Endothelial cell (in vitro differentiated cells): ENCODE data around the gene HAGH. TPM values are rescaled to one million over a fixed set of nuclear protein-coding genes. Genes with fewer than 3 reads are reported as not detected.

Source experiments
- DNase-seq: peaks from one replicate; pipeline ENCODE4 v3.0.0; 2021; ENCODE audit warnings: low spot score
- H3K27ac Mint-ChIP-seq: one replicate; pipeline ENCODE4 v1.8.0; 2021; ENCODE audit warnings: mixed read lengths, inconsistent platforms; ENCODE audit not compliant: unreplicated experiment
- H3K27me3 Mint-ChIP-seq: one replicate; pipeline ENCODE4 v1.8.0; 2021; ENCODE audit warnings: mild to moderate bottlenecking, moderate library complexity, mixed read lengths, inconsistent platforms; ENCODE audit not compliant: unreplicated experiment
- H3K36me3 Mint-ChIP-seq: one replicate; pipeline ENCODE4 v1.8.0; 2021; ENCODE audit warnings: mild to moderate bottlenecking, low read depth, mixed read lengths, inconsistent platforms; ENCODE audit not compliant: unreplicated experiment
- H3K4me1 Mint-ChIP-seq: one replicate; pipeline ENCODE4 v1.8.0; 2021; ENCODE audit warnings: mild to moderate bottlenecking, mixed read lengths, inconsistent platforms; ENCODE audit not compliant: unreplicated experiment
- H3K4me3 Mint-ChIP-seq: one replicate; pipeline ENCODE4 v1.8.0; 2021; ENCODE audit warnings: mild to moderate bottlenecking, mixed read lengths, inconsistent platforms; ENCODE audit not compliant: unreplicated experiment
- H3K9me3 Mint-ChIP-seq: one replicate; pipeline ENCODE4 v1.8.0; 2021; ENCODE audit warnings: mixed read lengths, inconsistent platforms; ENCODE audit not compliant: unreplicated experiment
- total RNA-seq: library from RNA; stranded (reverse); fragmentation: NEBNext Ultra II Directional; extraction: Animal tissue kit (Norgen Biotek cat#: 25700); gene quantifications from one replicate; pipeline ENCODE4 v1.2.1, GENCODE V29; 2021; ENCODE audit not compliant: unreplicated experiment
- TF ChIP-seq, protein P1 (sequence below): fragments of 200-600 bp; sonication (generic); IDR thresholded peaks from one replicate; pipeline ENCODE4 v1.5.0; 2021; ENCODE audit warnings: antibody characterized with exemption; ENCODE audit not compliant: unreplicated experiment

HAGH gene
- total RNA-seq, 1 donor from 2014 or later, result 44.8 TPM

DNA sequence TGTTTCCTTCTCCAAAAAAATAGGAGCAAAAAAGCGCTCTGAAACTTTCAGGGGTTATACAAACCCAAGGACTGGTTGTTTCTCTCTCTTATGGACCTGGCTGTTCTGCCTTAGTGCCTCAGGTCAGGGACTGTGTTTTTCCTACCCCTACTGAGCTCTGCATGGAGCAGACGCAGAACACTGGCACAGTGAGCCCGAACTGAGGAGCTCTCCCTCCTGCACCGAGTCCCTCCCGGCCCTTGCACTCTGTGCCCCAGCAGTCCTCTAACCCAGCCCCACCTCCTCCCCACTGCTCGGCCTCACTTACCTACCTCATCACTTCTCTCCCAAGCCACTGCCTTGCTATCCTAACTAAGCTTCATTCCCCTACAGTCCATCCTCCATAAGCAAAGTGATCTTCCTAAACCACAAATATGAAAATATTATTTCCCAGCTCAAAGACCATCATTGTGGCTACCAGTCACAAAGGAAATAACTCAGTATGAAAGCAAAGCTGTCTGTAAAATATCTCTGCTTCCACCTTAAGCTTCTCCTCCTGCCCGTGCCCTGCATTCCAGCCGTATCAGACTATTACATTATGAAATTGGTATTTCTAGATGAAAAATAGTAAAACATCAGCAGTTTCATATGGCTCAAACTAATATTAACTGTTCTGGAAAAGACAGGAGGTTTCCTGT is 31.7 kb upstream of the HAGH start:
- TF ChIP-seq, protein P1, sequence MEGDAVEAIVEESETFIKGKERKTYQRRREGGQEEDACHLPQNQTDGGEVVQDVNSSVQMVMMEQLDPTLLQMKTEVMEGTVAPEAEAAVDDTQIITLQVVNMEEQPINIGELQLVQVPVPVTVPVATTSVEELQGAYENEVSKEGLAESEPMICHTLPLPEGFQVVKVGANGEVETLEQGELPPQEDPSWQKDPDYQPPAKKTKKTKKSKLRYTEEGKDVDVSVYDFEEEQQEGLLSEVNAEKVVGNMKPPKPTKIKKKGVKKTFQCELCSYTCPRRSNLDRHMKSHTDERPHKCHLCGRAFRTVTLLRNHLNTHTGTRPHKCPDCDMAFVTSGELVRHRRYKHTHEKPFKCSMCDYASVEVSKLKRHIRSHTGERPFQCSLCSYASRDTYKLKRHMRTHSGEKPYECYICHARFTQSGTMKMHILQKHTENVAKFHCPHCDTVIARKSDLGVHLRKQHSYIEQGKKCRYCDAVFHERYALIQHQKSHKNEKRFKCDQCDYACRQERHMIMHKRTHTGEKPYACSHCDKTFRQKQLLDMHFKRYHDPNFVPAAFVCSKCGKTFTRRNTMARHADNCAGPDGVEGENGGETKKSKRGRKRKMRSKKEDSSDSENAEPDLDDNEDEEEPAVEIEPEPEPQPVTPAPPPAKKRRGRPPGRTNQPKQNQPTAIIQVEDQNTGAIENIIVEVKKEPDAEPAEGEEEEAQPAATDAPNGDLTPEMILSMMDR, result no peak
- H3K9me3 Mint-ChIP-seq, result no peaks in the 10 kb centered on the region
- no peak overlapping the region for H3K27ac Mint-ChIP-seq
- H3K4me3 Mint-ChIP-seq, result no peak overlapping the region
- H3K4me1 Mint-ChIP-seq, result no peaks in the 10 kb centered on the region
- no peaks in the 10 kb centered on the region for H3K36me3 Mint-ChIP-seq
- no peak for DNase-seq
- H3K27me3 Mint-ChIP-seq, result peaks cover 2% of the 10 kb centered on the region

DNA sequence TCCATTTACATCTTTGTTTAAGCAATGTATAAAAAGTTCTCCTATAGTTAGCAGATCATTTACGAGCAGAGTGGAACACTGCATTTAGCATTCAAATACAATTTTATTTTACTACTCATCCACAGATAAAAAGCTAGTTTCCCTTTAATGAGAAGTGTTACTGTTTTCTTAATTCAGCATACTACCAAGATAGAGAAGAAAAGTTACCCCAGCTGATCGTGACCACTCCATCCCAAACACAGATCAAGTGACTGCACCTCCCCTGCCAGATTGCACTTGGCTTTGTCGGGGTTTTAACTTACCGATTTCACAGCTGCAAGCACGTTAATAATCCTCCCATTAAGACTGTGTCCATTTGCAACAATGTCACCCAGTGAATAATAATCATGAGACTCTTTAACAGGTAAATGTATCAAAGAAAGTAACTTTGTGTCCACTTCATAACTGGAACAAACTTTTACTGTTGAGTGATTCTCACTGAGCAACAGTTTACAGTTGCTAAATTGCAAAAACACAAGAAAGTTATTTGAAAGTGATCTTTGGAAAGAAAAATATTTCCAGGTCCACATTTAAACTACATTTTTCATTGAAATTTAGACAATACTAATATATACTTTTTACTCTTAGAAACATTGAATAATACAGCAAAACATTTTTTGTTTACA is 30.9 kb upstream of the HAGH start:
- H3K36me3 Mint-ChIP-seq, result no peaks in the 10 kb centered on the region
- no peaks in the 10 kb centered on the region for H3K4me1 Mint-ChIP-seq
- TF ChIP-seq, protein P1, result no peak
- H3K9me3 Mint-ChIP-seq, result no peaks in the 10 kb centered on the region
- no peak overlapping the region for H3K27ac Mint-ChIP-seq
- DNase-seq, result no peak
- no peak overlapping the region for H3K4me3 Mint-ChIP-seq
- H3K27me3 Mint-ChIP-seq, result peaks cover 2% of the 10 kb centered on the region

DNA sequence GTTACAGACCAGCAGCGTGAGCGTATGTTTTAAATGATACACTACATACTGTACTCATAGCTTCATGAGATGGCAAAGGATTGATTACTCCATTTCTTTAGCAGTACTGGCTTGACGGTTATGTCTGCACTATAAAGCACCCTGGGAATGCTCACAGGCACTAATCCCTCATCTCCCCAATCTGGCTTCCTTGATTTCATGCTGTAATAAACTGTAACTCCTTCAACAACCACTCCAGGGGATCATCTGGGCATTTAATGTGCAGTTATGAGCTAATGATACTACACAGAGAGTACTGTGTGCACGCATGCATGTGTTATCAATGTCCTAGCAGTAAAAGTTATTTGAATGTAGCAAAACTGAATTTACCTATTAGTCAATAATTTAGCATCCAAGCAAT is 25.2 kb upstream of the HAGH start:
- DNase-seq, result no peak
- no peaks in the 10 kb centered on the region for H3K36me3 Mint-ChIP-seq
- H3K4me3 Mint-ChIP-seq, result no peak overlapping the region
- H3K9me3 Mint-ChIP-seq, result no peaks in the 10 kb centered on the region
- TF ChIP-seq, protein P1, result no peak
- no peaks in the 10 kb centered on the region for H3K4me1 Mint-ChIP-seq
- H3K27me3 Mint-ChIP-seq, result no peaks in the 10 kb centered on the region
- H3K27ac Mint-ChIP-seq, result no peak overlapping the region

DNA sequence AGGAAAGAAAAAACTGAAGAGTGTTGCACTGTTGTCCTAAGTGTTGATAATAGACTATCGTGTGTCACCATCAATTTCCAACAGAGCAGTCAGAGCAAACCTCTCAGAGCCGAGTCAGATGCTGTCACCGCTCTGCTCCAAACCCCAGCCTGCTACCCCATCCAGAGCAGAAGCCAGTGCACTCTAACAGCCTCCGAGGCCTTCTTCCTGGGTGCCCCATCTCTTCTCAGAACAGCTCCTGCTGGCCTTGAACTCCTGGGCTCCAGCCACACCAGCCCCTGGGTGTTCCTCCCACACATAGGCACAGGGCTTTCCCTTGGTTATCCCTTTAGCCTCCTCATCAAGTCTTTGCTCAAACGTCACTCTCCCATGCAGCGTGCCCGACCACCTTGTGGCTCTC is 24.4 kb upstream of the HAGH start:
- Mint-ChIP-seq H3K27ac (no peak overlapping the region), H3K27me3 (no peaks in the 10 kb centered on the region), H3K4me3 (no peak overlapping the region), H3K4me1 (no peaks in the 10 kb centered on the region), H3K9me3 (no peaks in the 10 kb centered on the region), H3K36me3 (no peaks in the 10 kb centered on the region)
- TF ChIP-seq, protein P1, result no peak
- no peak for DNase-seq

DNA sequence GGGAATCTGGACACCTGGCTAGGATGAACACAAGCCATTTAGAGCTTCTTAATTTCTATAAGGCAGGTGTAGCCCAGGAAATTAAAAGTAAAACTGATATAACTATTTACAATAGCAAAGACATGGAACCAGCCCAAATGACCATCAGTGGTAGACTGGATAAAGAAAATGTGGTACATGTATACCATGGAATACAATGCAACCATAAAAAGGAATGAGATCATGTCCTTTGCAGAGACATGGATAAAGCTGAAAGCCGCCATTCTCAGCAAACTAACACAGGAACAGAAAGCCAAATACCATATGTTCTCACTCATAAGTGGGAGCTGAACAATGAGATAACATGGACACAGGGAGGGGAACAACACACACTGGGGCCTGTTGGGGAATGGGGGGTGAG is 19.8 kb upstream of the HAGH start:
- no peaks in the 10 kb centered on the region for H3K9me3 Mint-ChIP-seq
- H3K36me3 Mint-ChIP-seq, result no peaks in the 10 kb centered on the region
- no peak overlapping the region for H3K4me3 Mint-ChIP-seq
- TF ChIP-seq, protein P1, result no peak
- no peak for DNase-seq
- H3K4me1 Mint-ChIP-seq, result no peaks in the 10 kb centered on the region
- no peak overlapping the region for H3K27ac Mint-ChIP-seq
- no peaks in the 10 kb centered on the region for H3K27me3 Mint-ChIP-seq
